SH-SY5Y (cell line): ENCODE measurements around the gene DLG1.

Source experiments
- GATA2 ChIP-seq: IDR thresholded peaks from 2 replicates; pipeline ENCODE4 v1.6.1; 2011; ENCODE audit warnings: mild to moderate bottlenecking, low read depth, low read length
- GATA3 ChIP-seq: IDR thresholded peaks from 2 replicates; pipeline ENCODE4 v1.6.1; 2011; ENCODE audit warnings: low read depth, mild to moderate bottlenecking, low read length, moderate library complexity

DNA sequence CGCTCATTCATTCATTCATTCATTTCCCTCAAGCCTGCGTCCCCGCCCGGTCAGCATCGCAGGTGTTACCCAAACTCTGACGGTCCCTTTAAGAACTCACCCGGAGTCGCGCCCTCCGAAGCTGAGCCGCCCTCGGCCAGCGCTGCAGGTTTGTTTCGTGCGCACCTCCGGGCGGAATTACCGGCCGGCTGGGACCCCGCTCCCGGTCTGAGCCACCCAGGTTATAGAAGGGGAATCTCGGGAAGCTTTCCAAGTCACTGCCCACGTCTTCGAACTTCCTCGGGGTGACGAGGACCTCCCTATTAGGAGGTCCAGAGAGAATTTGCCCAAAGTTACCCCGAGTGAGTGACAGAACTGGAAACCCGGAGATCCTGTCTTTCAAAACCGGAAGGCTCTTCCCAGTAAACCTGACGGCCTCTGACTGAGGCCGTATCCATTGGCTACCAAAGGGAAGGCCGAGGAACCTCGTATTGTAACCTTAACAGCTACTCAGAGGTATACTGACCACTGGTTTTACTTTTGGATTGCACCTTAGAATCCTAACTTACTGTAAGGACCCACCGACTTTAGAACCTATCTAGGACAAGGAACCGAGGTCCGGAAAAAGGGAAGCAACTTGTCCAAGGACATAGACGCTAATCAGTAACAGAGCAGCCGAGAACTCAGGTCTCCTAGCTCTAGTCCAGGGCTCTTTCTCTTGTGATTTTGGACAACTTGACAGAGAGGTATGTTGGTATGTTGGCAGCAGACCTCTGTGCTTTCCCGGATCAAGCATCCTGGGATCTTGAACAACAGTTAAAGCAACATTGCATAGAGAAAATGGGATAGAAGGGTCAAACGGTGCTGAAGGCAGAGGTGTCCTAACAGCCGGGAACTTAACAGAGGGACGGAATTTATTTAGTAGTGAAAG is 788 bp upstream of the DLG1 start:
- TF ChIP-seq GATA2 (no peak), GATA3 (no peak)
